HepG2 (cell line): ENCODE measurements around the gene ANAPC5. TPM values are rescaled to one million over a fixed set of nuclear protein-coding genes. Genes with fewer than 3 reads are reported as not detected.
A peak's percentile ranks its signal among the peaks of the same experiment; 100 is the strongest.

Experiments
- ATF6 ChIP-seq: sonication (generic); formaldehyde crosslinking; conservative IDR thresholded peaks from 2 replicates; pipeline ENCODE4 v1.4.0; 2020; ENCODE audit warnings: missing genetic modification reagents
- CCDC6 ChIP-seq: sonication (generic); formaldehyde crosslinking; IDR thresholded peaks from 2 replicates; pipeline ENCODE4 v1.8.1; 2022; ENCODE audit warnings: mild to moderate bottlenecking, missing genetic modification reagents, moderate library complexity
- EHMT2 ChIP-seq: fragments of 200-600 bp; sonication (generic); IDR thresholded peaks from 2 replicates; pipeline ENCODE4 v1.7.0; 2017; ENCODE audit warnings: antibody characterized with exemption, low read depth, low read length, borderline replicate concordance
- ELF3 ChIP-seq: IDR thresholded peaks from 2 replicates; pipeline ENCODE4 v1.6.1; 2016; ENCODE audit warnings: missing genetic modification reagents, missing compliant biosample characterization
- FOXM1 ChIP-seq: sonication (generic); formaldehyde crosslinking; IDR thresholded peaks from 2 replicates; pipeline ENCODE4 v1.5.0; 2020; ENCODE audit warnings: missing genetic modification reagents
- HCFC1 ChIP-seq: fragments of 150-350 bp; IDR thresholded peaks from 2 replicates; pipeline ENCODE4 v1.6.1; 2014; ENCODE audit warnings: low read depth, low read length
- KDM5B ChIP-seq: sonication (generic); formaldehyde crosslinking; IDR thresholded peaks from 2 replicates; pipeline ENCODE4 v1.4.0; 2020; ENCODE audit warnings: missing genetic modification reagents, mild to moderate bottlenecking, borderline replicate concordance
- MTERF4 ChIP-seq: sonication (generic); formaldehyde crosslinking; IDR thresholded peaks from 2 replicates; pipeline ENCODE4 v1.8.0; 2023; ENCODE audit warnings: mild to moderate bottlenecking, missing genetic modification reagents
- ONECUT2 ChIP-seq: sonication (generic); formaldehyde crosslinking; IDR thresholded peaks from 2 replicates; pipeline ENCODE4 v1.4.0; 2020; ENCODE audit warnings: missing genetic modification reagents
- RAD21 ChIP-seq: fragments of 450-650 bp; formaldehyde crosslinking; IDR thresholded peaks from 2 replicates; pipeline ENCODE4 v1.5.0; 2020; ENCODE audit warnings: mild to moderate bottlenecking
- SIN3B ChIP-seq: fragments of 150-350 bp; IDR thresholded peaks from 2 replicates; pipeline ENCODE4 v1.6.1; 2014; ENCODE audit warnings: low read length
- SNRNP70 ChIP-seq: fragments of 200-400 bp; formaldehyde crosslinking; IDR thresholded peaks from 2 replicates; pipeline ENCODE4 v1.6.1; 2017; ENCODE audit warnings: mild to moderate bottlenecking, low read depth, low read length, moderate library complexity
- ZBTB25 ChIP-seq: IDR thresholded peaks from 2 replicates; pipeline ENCODE4 v1.6.1; 2018; ENCODE audit warnings: missing genetic modification reagents
- ZBTB44 ChIP-seq: sonication (generic); formaldehyde crosslinking; IDR thresholded peaks from 2 replicates; pipeline ENCODE4 v1.4.0; 2020; ENCODE audit warnings: missing genetic modification reagents
- ZKSCAN1 ChIP-seq: fragments of 150-350 bp; IDR thresholded peaks from 2 replicates; pipeline ENCODE4 v1.6.1; 2014; ENCODE audit warnings: low read length
- ZKSCAN8 ChIP-seq: IDR thresholded peaks from 2 replicates; pipeline ENCODE4 v1.6.1; 2016; ENCODE audit warnings: borderline replicate concordance, missing genetic modification reagents, missing compliant biosample characterization
- ZNF101 ChIP-seq: sonication (generic); formaldehyde crosslinking; IDR thresholded peaks from 2 replicates; pipeline ENCODE4 v1.4.0; 2020; ENCODE audit warnings: mild to moderate bottlenecking, low read depth, missing genetic modification reagents, borderline replicate concordance
- ZNF121 ChIP-seq: sonication (generic); formaldehyde crosslinking; IDR thresholded peaks from 2 replicates; pipeline ENCODE4 v1.5.0; 2020; ENCODE audit warnings: mild to moderate bottlenecking, missing genetic modification reagents
- ZNF180 ChIP-seq: sonication (generic); formaldehyde crosslinking; IDR thresholded peaks from 2 replicates; pipeline ENCODE4 v1.4.0; 2020; ENCODE audit warnings: low read depth, missing genetic modification reagents, borderline replicate concordance
- ZNF432 ChIP-seq: sonication (generic); formaldehyde crosslinking; IDR thresholded peaks from 2 replicates; pipeline ENCODE4 v1.5.0; 2020; ENCODE audit warnings: missing genetic modification reagents, mild to moderate bottlenecking, borderline replicate concordance
- ZNF468 ChIP-seq: sonication (generic); formaldehyde crosslinking; IDR thresholded peaks from 2 replicates; pipeline ENCODE4 v1.8.0; 2022; ENCODE audit warnings: mild to moderate bottlenecking, moderate library complexity, missing genetic modification reagents
- ZNF563 ChIP-seq: sonication (generic); formaldehyde crosslinking; IDR thresholded peaks from 2 replicates; pipeline ENCODE4 v1.8.0; 2022; ENCODE audit warnings: mild to moderate bottlenecking, moderate library complexity, missing genetic modification reagents
- ZNF564 ChIP-seq: sonication (generic); formaldehyde crosslinking; IDR thresholded peaks from 2 replicates; pipeline ENCODE4 v1.8.1; 2023; ENCODE audit warnings: mild to moderate bottlenecking, missing genetic modification reagents
- ZNF670 ChIP-seq: sonication (generic); formaldehyde crosslinking; IDR thresholded peaks from 2 replicates; pipeline ENCODE4 v1.8.0; 2022; ENCODE audit warnings: mild to moderate bottlenecking, missing genetic modification reagents, borderline replicate concordance
- polyA plus RNA-seq, 8 experiments: library from polyadenylated mRNA; depleted of rRNA in 3 of 8; stranded (reverse) in 7 of 8; unstranded in 1 of 8; fragments of >200 nt; fragmentation: Illumina TruSeq in 4 of 8; extraction: Trizol in 4 of 8; gene quantifications; 2 replicates each; pipeline versions ENCODE4 v1.2.1 to v1.2.3, GENCODE V29; 2011 to 2016; ENCODE audit warnings: low read depth in 4 of 8, missing spikeins in 1 of 8, mixed read lengths in 1 of 8; ENCODE audit not compliant: insufficient read depth in 1 of 8
- total RNA-seq, 5 experiments: library from RNA; depleted of rRNA; stranded (reverse); fragments of >200 nt; fragmentation: Illumina TruSeq; extraction: Trizol; gene quantifications; 2 replicates each; pipeline ENCODE4 v1.2.3, GENCODE V29; 2016; ENCODE audit warnings: low read depth in 1 of 5

The ANAPC5 gene
- total and polyA plus RNA-seq, 2 of the 13 experiments (the other 11 are each of a cell fraction or from before 2014, with no cell fraction given): 146 to 161 TPM

- TF ChIP-seq RAD21 (peak; percentile 24; the same call in 1 of the 2 replicates), ZNF563 (CRISPR knock-in tag) (peak; percentile 56; the same call in 1 of the 2 replicates), ELF3 (CRISPR knock-in tag) (peak; percentile 86), ZNF432 (CRISPR knock-in tag) (no peak), ZBTB25 (CRISPR knock-in tag) (no peak; the same call in 1 of the 2 replicates), ZNF564 (CRISPR knock-in tag) (peak; percentile 37; the same call in 1 of the 2 replicates), SNRNP70 (no peak), KDM5B (CRISPR knock-in tag) (peak; percentile 72), MTERF4 (CRISPR knock-in tag) (peak; percentile 97), ZNF121 (no peak; the same call in 1 of the 2 replicates), CCDC6 (CRISPR knock-in tag) (peak; percentile 46; the same call in 1 of the 2 replicates), ZNF468 (no peak), ATF6 (CRISPR knock-in tag) (no peak), EHMT2 (no peak), SIN3B (no peak), ZKSCAN1 (no peak), ZBTB44 (CRISPR knock-in tag) (no peak), ZNF101 (CRISPR knock-in tag) (no peak), ZKSCAN8 (no peak), FOXM1 (no peak), ZNF670 (CRISPR knock-in tag) (no peak), HCFC1 (no peak), ONECUT2 (CRISPR knock-in tag) (no peak), ZNF180 (no peak)
Measured at GRCh38 chr12:121399391-121400331, 47.5 kb upstream of the ANAPC5 start, which contains the start of gene RNF34 (continued).
